Stimulated activated CD4-positive, alpha-beta T cell treated with anti-CD3 and anti-CD28 coated beads, Interleukin-2, amount 100 ng/mL, for 48 hours (primary cell): Measurements from ENCODE around the gene NPNT.

Source experiments
- DNase-seq, 2 donors: peaks; one replicate each; pipeline ENCODE4 v3.0.0-alpha.2; 2020

Gene NPNT

DNA sequence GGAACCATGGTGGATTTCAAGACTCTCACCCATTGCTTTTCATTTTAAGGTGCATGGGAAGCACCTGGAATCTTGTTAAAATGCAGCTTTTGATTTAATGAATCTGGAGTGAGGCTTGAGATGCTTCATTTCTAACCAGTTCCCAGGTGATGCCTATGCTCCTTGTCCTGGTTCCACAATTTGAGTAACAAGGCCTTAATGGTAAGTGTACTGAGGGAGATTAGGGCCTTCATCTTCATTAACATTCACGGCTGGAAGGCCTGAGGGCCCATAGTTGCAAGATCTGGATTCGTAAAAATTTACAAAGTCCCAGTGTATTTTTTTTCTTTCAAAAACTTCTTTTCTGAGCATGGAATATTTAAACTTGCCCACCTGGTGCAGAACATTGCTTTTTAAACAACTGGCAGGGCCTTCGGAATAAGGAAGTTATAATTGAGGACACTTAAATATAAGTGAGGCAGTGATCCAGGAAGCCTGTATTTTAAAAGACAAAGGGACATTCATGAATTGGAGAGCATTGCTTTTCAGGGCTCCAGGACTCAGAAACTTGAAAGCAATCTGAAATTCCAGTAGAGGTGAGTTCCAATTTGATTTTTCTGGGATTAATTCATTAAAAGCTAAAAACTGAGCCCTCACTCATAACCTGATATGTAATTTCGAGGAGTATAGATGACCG lies 77.8 kb downstream of the NPNT start:
- DNase-seq = no peak

DNA sequence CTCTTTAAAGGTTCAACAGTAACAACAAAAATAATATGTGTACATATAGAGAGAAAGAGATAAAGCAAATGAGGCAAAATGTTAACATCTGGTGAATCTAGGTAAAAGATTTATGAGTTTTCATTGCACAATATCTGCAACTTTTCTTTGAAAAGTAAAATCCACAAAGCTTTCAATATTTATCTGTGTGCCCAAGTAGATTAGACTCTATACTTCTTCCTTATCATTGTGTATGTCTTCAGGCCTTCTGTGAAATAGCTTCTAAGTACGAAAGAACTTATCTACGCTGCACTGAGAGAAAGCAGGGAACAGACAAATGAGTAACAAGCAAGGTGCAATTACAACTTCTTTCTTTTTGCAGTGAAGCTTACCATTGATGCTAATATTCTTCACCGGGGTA lies 81.6 kb downstream of the NPNT start:
- no peak for DNase-seq

DNA sequence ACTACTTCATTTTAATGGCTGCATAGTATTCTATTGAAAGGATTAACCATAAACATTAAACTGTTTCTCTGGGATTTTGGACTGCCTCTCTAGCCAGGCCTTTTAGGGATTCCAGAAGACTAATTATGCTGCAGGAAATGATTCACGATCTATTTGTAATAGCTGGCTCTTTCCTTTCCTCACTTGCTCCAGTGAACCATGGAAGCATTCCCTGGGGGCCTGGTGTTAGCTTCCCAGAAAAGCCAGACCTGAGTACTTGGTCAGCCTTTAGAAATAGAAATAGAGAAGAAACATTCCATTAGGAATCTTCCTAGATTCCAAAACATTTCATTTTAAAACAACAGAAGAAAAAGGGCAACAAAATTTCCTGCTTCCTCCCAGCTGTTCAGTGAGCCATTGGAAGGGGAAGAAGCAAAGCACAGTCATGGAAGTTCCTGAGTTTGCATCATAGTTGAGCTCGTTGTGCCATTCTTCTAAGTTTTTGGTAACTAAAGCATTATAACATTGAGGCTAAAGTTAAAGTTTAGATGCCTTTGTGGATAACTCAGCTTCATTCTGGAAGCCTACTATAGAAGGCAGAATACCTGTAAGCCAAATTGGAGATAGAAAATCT lies 83.5 kb downstream of the NPNT start:
- DNase-seq = no peak

DNA sequence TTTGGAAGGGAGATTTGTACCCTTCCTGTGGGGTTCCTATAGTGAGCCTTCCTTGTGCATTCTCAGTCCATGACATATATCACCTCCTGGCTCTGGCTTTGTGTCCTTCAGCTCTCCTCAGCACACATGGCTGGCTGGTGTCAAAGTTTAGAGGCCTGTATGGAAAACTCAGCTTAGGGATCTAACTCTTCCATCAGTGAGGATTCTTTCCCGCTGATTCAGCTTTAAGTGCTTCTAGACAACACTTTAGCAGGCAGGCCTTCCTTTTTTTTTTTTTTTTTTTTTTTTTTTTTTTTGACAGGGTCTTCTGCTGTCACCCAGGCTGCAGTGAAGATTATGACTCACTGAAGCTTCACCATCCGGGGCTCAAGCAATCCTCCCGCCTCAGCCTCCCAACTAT lies 84.2 kb downstream of the NPNT start:
- DNase-seq = no peak

DNA sequence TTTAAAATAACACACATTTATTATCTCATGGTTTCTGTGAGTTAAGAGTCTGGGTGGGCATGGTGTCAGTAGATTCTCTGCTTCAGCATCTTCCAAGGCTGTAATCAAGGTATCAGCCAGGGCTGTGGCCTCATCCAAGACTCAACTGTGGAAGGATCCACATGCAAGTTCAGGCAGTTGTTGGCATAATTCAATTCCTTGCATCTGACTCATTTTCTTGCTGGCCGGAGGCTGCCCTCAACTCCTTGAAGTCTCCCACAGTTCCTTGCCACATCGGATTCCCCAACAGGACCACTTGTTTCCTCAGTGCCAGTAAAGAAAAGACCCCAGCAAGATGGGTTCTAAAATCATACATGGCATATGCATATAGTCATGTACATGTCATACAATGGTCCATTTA lies 93.4 kb downstream of the NPNT start:
- DNase-seq = no peak

DNA sequence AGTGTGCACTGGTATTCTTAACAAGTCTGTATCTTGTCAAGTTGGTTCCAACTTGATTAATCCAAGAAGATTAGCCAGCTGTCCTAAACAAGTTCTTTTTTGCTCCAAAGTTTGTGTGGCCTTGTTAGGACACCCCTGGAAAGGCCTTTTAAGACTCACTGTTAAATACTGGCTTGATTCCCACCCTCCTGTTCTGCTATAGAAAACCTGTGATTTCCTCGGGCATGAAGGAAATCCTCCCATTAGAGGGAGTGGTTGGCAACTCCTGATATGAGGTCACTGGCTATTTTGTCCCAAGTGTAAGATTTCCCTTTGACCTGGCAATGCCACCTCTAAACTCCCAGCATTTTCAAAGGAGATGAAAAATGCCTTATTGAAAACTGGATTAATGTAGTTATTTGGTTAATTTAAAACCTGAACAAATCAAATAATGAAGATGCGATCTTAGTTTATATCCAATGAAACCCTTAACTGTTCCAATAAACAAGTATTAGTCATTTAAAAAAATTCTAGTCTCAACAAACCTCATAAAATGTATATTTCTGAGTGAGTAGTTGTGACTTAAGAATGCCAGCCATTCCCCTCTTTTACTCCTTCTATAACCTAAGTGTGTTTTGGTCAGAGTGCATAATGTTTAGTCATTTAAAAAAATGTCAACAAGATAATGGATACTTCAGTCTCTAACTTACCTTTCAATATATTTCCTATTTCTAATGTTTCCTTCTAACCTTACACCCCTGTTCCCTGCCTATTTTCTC lies 94.4 kb downstream of the NPNT start:
- no peak for DNase-seq

DNA sequence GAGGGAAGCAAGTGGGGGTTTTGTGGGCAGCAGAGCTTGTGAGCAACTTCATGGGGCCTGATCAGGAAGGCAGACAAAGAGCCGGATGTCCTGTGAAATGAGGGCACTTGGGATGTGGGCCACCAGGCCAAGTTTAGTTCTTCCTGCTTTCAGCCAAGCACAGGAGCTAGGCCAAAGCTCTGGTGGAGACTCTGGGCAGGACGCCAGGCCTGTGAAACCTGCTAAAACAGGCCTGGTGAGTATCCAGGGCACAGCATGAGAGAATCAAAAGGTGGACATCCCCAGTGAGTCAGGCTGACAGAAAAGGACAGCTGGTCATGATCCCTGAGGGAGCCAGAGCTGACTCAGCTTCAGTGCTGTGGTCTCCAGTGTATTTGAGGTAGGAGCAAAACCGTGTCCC lies 95.7 kb downstream of the NPNT start:
- no peak for DNase-seq

DNA sequence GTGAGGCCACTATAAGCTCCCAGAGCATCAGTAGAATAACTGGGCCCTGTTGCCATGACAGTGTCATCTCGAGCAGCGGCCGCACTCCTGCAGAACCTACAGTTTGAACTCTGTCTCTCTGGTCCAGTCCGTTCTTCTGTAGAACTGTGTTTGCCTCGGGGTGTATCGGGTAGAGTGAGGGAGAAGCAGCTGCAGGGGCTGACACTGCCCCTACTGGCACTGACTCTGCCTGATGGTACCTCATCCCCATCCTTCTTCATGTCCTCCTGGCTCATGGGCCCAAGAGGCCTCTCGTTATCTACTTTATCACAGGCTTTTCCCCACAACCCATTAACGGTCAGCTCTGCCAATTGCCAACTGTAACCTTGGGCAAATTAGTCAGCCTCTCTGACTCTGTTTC lies 96.5 kb downstream of the NPNT start:
- no peak for DNase-seq

DNA sequence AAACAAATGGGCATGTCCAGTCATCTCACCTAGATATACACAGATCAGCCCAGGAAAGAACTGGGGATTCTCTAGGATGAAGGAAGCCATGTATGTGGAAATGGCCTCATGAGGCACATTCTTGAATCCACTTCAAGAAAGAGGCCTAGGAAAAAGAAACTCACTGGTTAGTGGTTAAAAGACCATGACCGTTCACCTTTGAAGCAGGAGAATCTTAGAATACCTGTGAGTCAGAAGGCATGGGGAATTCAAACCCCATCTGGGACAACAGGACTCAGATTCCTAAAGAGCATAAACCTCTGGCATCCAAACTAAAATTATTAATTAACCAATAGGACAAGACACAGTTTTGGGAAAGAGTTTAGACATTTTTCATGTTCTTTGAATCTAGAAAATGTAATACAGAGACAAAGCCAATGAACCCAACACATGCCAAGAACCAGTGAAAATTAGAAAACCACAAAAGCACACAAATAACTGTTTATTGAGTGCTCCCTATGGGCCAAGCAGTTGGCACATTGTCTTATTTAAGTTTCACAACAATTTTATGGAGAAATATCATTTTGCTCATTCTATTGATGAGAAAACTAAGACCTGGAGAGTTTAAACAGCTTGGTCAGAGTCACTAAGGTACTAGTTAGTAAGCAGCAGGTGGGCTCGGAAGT lies 97.5 kb downstream of the NPNT start:
- no peak for DNase-seq

DNA sequence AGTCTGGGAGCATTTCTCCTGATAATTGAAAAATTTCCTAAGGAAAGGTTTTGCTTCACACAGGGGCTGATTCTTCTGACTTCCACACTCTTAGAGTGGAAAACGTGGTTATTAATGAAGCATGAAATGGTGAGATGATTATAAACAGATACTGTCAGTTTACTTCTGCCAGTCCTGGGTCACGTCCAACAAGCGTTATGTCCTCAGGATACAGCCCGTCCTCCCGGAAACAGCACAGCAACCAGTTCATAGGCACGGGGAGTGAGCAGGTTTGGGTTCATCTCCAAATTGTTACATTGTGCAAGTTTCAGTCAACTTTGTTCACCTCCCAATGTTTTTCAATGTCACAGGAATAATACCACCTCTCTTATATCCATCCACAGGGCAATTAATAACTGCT lies 98.8 kb downstream of the NPNT start:
- DNase-seq = no peak

DNA sequence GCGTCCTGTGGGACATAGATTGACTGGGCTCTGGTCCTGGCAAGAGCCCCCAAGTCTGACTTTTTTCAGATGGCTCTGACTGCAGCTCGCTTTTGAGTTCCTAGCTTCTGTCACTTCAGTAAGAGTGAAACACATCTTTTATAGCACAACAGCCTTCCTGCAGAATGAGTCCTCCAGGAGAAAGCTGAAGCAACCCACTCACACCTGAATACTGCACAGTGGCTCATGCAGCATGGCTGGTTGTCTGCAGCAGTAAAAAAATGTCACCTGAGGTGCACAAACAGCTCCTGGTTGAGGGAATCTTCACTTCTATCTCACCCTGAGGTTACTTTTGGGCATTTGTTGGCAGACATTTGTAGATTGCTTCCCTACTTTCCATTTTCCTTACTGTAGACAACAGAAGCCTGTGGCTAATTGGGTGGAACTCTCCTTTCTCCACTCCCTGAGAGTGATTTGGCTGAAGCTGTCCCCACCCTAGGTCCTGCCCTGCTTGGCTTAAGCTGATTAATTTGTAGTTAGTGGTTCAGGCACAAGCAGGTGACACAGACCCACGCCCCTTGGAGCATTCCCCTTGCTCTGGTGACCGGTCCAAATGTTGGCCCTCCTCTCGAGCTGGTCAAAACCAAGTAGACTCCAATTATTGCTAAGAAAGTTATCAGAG lies 99.7 kb downstream of the NPNT start:
- no peak for DNase-seq

DNA sequence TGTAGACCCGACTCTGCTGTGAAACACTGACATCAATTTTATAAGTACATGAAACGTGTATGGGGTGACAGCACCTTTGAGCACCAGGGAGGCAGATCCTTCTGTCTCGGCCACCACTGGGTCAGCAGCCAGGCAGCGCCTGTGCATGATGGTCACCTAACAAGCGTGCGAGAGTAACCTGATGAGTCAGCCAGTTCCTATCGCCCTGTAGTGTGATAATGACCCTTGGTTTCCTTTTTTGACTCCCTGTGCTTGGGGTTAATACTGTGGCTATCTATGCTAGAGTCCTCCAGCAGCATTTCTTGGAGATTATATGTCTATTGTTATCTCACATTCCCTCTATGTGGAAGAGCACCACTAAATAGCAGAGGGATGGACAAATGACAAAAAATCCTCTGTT lies 101.6 kb downstream of the NPNT start:
- DNase-seq = no peak

DNA sequence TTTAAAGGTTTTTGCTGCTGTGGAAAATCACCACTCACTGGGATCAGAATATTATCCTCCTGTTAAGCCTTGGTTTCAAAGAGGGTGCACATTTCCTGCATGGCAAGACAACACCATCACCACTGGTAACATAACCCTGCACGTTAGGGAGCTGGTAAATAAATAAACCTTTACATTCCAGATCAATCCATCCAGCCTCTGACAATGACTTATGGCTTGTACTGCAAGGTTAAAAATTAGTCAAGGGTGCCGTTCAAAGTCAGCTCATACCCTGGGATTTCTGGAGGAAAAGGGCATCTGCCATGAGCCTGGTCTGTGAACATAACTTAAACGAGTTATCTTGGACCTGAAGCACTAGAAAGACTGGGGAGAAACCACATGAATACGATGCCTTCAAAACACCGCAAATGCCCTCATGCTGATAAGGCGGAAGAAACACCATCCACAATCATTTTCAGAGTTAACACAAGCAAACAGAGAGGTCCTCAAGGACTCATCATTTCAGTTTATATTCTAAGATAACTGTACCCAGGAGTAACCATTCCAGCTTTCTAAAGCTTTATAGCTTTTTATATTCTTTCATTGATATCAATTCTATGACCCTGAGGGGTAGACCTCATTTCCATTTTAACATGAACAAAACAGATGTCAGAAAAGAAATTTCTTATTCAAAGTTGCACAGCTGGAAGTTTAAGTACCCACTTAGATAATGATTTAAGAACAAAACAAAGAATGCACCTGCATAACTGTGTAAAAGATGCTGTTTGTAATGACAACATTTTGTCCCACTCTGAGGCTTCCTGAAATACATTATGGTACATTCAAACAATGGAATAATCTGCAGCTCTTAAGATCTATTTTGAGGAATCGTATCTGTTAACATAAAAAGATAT lies 103.1 kb downstream of the NPNT start:
- no peak for DNase-seq

DNA sequence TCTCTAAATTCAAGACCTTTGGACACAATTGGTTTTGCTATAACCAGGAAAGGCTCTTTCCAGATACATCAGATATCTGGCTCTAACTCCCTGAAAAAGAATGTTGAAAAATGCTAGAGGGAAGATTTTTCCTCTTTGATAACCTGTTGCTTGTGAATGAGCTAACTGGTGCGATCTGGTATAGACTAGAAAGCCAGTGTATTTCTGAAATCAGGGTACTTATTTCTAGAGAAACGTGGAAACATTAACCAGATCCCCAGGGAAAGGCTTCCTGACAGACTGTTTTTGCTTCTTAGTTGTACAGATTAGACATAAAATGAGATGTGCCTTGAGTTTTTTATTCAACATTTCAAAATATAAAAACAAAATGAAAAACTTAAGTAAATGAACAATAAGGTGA lies 107.7 kb downstream of the NPNT start:
- no peak for DNase-seq

DNA sequence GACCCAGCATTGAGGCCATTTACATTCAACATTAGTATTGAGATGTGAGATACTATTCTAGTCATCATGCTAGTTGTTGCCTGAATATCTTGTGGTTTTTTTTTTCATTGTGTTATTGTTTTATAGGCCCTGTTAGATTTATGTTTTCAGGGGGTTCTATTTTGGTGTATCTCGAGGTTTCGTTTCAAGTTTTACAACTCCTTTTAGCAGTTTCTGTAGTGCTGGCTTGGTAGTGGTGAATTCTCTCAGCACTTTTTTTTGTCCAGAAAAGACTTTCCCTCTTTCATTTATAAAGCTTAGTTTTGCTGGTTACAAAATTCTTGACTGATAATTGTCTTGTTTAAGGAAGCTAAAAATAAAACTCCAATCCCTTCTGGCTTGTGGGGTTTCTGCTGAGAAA lies 115.5 kb downstream of the NPNT start:
- DNase-seq = no peak

DNA sequence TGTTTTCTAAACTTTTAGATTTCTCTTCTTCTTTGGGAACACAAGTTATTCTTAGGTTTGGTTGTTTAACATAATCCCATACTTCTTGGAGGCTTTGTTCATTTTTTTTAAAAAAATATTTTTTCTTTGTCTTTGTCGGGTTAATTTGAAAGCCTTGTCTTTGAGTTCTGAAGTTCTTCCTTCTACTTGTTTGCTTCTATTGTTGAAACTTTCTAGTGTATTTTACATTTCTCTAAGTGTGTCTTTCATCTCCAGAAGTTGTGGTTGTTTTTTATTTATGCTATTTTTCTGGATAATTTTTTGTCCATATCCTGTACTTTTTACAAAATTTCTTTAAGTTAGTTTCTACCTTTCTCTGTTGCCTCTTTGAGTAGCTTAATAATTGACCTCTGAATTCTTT lies 116.1 kb downstream of the NPNT start:
- no peak for DNase-seq

DNA sequence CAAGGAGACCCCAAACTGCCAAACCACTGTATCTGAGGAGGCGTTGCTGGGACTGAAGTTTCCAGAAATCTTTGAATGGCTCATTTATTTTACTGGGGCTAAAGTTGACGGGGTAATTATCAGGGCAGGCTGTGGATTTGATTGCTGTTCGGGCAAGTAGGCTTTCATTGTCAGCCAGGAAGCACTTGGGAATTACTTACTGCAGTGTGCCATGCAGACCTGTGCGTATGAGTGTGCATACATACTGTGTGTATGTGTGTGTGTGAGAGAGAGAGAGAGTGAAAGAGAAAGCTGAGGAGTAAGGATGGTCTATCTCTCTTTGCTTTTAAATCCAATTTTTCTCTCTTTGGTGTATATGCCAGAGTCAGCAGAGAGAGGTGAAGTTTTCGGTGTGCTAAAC lies 122.7 kb downstream of the NPNT start:
- DNase-seq = no peak

DNA sequence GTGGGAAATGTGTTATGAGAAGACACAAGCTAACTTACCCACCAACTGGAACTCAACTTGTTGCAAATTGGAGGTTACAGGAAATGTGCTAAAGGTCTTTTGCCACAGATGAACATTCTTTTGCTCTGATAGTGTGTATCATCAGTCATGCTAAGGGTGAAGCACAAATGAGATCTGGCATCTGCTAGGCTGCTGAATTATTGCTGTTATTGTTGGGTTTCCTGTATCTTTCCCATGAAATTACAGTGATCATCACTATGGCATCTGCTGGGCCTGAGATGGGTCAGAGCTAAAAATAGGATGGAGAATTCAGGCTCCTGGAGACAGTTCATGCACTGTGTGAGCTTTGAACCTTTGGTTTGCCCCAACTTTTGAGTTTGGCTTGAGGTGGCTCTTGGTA lies 124.5 kb downstream of the NPNT start:
- DNase-seq = no peak
